PFSK-1 (cell line): Measurements from ENCODE around the gene WDR82.

Source experiments
- POLR2AphosphoS5 ChIP-seq: IDR thresholded peaks from 2 replicates; pipeline ENCODE4 v1.6.1; 2012; ENCODE audit warnings: low read depth, mild to moderate bottlenecking, control low read depth, low read length, moderate library complexity
- REST ChIP-seq, 2 experiments: IDR thresholded peaks; 2 replicates each; pipeline versions ENCODE4 v1.6.1 to v1.8.0; 2011 to 2012; ENCODE audit warnings: low read depth in 2 of 2, low read length in 2 of 2, control low read depth in 1 of 2, inconsistent platforms in 1 of 2, mild to moderate bottlenecking in 1 of 2, moderate library complexity in 1 of 2; ENCODE audit not compliant: insufficient read depth in 1 of 2
- SIN3A ChIP-seq: IDR thresholded peaks from 2 replicates; pipeline ENCODE4 v1.6.1; 2012; ENCODE audit warnings: mild to moderate bottlenecking, low read length, moderate library complexity, borderline replicate concordance; ENCODE audit not compliant: insufficient read depth
- TAF1 ChIP-seq: IDR thresholded peaks from 2 replicates; pipeline ENCODE4 v1.6.1; 2012; ENCODE audit warnings: low read length, control low read depth, borderline replicate concordance; ENCODE audit not compliant: insufficient read depth

- TF ChIP-seq TAF1, result no peak
- TF ChIP-seq SIN3A, result no peak
- TF ChIP-seq POLR2AphosphoS5, result no peak
- TF ChIP-seq REST (IDR thresholded peaks at IDR 0.05; ENCODE audit: insufficient read depth in 1 of 2, low read depth in 2 of 2, low read length in 2 of 2), result no peak
Measured at GRCh38 chr3:52229656-52230055, 48.8 kb downstream of the WDR82 start.
